CD4-positive, alpha-beta memory T cell (primary cell): Measurements from ENCODE around the gene CLDN22. TPM values are rescaled to one million over a fixed set of nuclear protein-coding genes. Genes with fewer than 3 reads are reported as not detected.

ENCODE experiments used
- CTCF ChIA-PET: fragments of 350-600 bp; sonication (Branson Sonifier 250); formaldehyde crosslinking; loops from one replicate; lab custom pipeline; 2021; ENCODE audit warnings: inconsistent platforms; ENCODE audit not compliant: partially characterized antibody; lab: Charles Lee
- POLR2A ChIA-PET: fragments of 350-600 bp; sonication (Branson Sonifier 250); formaldehyde crosslinking; loops from one replicate; lab custom pipeline; 2021; ENCODE audit not compliant: partially characterized antibody; lab: Charles Lee
- DNase-seq, 5 donors: peaks; one replicate each; pipeline versions ENCODE4 v3.0.0 to v3.0.0-alpha.2; 2020 to 2022; ENCODE audit warnings: mixed read lengths in 1 of 5
- H3K27ac ChIP-seq: one replicate; pipeline ENCODE4 v1.7.0; 2013; ENCODE audit warnings: low read depth, low read length
- H3K27me3 ChIP-seq: 2 replicates; pipeline ENCODE4 v1.7.0; 2013; ENCODE audit warnings: mild to moderate bottlenecking, low read length, moderate library complexity; ENCODE audit not compliant: insufficient read depth
- H3K36me3 ChIP-seq: 2 replicates; pipeline ENCODE4 v1.7.0; 2013; ENCODE audit warnings: mild to moderate bottlenecking, low read length, moderate library complexity; ENCODE audit not compliant: insufficient read depth
- H3K4me1 ChIP-seq: 2 replicates; pipeline ENCODE4 v1.7.0; 2013; ENCODE audit warnings: mild to moderate bottlenecking, low read length, moderate library complexity; ENCODE audit not compliant: insufficient read depth
- H3K4me3 ChIP-seq, 2 donors: one replicate each; pipeline ENCODE4 v1.7.0; 2013; ENCODE audit warnings: low read length in 2 of 2, mild to moderate bottlenecking in 1 of 2
- H3K9me3 ChIP-seq, 2 donors: one replicate each; pipeline ENCODE4 v1.7.0; 2013; ENCODE audit warnings: low read length in 2 of 2, control low read depth in 1 of 2; ENCODE audit not compliant: control insufficient read depth in 1 of 2
- H3K27ac Mint-ChIP-seq, 7 donors: one replicate each; pipeline ENCODE4 v1.8.0; 2020 to 2021; ENCODE audit warnings: mixed read lengths in 7 of 7, mild to moderate bottlenecking in 6 of 7, inconsistent platforms in 3 of 7, moderate library complexity in 3 of 7
- H3K27me3 Mint-ChIP-seq, 2 donors: one replicate each; pipeline ENCODE4 v1.8.0; 2020 to 2021; ENCODE audit warnings: mixed read lengths in 2 of 2
- H3K36me3 Mint-ChIP-seq, 2 donors: one replicate each; pipeline ENCODE4 v1.8.0; 2020 to 2021; ENCODE audit warnings: mixed read lengths in 2 of 2, inconsistent platforms in 1 of 2, mild to moderate bottlenecking in 1 of 2
- H3K4me1 Mint-ChIP-seq, 4 donors: one replicate each; pipeline ENCODE4 v1.8.0; 2020 to 2021; ENCODE audit warnings: mixed read lengths in 4 of 4, mild to moderate bottlenecking in 1 of 4
- H3K4me3 Mint-ChIP-seq, 8 donors: one replicate each; pipeline ENCODE4 v1.8.0; 2020 to 2021; ENCODE audit warnings: mixed read lengths in 8 of 8, mild to moderate bottlenecking in 7 of 8, moderate library complexity in 6 of 8, inconsistent platforms in 3 of 8
- H3K9me3 Mint-ChIP-seq, 8 donors: one replicate each; pipeline ENCODE4 v1.8.0; 2020 to 2021; ENCODE audit warnings: mixed read lengths in 8 of 8, mild to moderate bottlenecking in 5 of 8, inconsistent platforms in 3 of 8, moderate library complexity in 1 of 8
- intact Hi-C: fragments of 100-400 bp; cut with micrococcal nuclease; formaldehyde crosslinking; loops from one replicate; pipeline ENCODE4 v1.15.1; 2023
- polyA plus RNA-seq, 2 donors: library from polyadenylated mRNA; unstranded; fragments of 300-500 nt; fragmentation: Illumina TruSeq; gene quantifications; one replicate each; pipeline ENCODE4 v1.2.3, GENCODE V29; 2021
- total RNA-seq, 2 experiments: library from RNA; stranded (reverse); gene quantifications; one replicate each; pipeline ENCODE4 v1.2.3, GENCODE V29; 2021

The CLDN22 gene
- total and polyA plus RNA-seq, 4 experiments from 2014 or later = not detected

DNA sequence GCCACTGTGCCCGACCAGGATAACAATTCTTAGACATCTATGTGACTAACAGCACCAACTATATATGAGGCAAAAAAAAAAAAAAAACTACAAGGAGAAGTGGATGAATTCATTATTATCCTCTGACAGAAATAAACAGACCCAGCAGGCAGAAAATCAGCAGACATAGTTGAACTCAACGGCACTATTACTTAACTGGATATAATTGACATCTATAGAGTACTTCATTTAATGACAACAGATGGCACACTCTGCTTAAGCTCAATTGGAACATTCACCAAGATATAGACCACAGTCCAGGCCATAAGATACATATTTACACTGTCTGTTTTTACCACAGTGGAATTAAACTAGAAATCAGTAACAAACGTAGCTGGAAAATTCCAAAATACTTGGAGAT is 13.3 kb downstream of the CLDN22 start:
- no peaks in the 10 kb centered on the region for H3K27me3 ChIP-seq
- Mint-ChIP-seq H3K4me1 (no peaks in the 10 kb centered on the region), H3K9me3 (peaks cover 0 to 2% (median 0%) of the 10 kb centered on the region in 8 donors), H3K36me3 (no peaks in the 10 kb centered on the region), H3K27me3 (no peaks in the 10 kb centered on the region), H3K27ac (peak overlapping the region in 1 of 7 donors; percentile 62), H3K4me3 (no peak overlapping the region)
- H3K9me3 ChIP-seq = no peaks in the 10 kb centered on the region
- intact Hi-C loops = no loop called here
- H3K4me1 ChIP-seq = no peaks in the 10 kb centered on the region
- DNase-seq = no peak
- ChIA-PET POLR2A (no interaction called here), CTCF (interaction anchor here (1.3 kb wide), 1 partner anchor 45 kb away, joined by 3 read pairs; no protein-coding TSS in a partner anchor)
- H3K4me3 ChIP-seq = no peak overlapping the region
- H3K36me3 ChIP-seq = no peaks in the 10 kb centered on the region
- H3K27ac ChIP-seq = no peak overlapping the region

DNA sequence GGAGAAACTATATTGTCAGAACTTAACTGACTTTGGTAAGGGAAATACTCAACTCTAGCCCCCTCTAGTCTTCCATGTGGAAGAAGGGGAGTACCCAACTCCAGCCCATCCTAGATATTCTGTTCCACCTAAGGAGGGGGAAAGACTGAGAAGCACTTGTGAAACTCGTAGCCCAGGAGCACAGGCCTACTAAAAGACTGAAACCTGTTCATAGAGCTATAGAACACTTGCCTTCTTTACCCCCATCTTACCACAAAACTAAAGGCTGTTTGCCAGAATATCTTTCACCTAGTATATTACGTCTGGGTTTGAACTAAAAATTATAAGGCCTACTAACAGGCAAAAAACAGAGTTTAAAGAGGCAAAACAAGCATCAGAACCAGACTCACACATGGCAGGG is 15.5 kb downstream of the CLDN22 start:
- ChIA-PET POLR2A (no interaction called here), CTCF (no interaction called here)
- H3K4me1 ChIP-seq = no peaks in the 10 kb centered on the region
- intact Hi-C loops = no loop called here
- no peaks in the 10 kb centered on the region for H3K27me3 ChIP-seq
- Mint-ChIP-seq H3K9me3 (peaks cover 0 to 2% (median 0%) of the 10 kb centered on the region in 8 donors), H3K4me3 (no peak overlapping the region), H3K27me3 (no peaks in the 10 kb centered on the region), H3K36me3 (no peaks in the 10 kb centered on the region), H3K4me1 (peaks cover 0 to under 1% (median 0%) of the 10 kb centered on the region in 4 donors), H3K27ac (no peak overlapping the region)
- H3K36me3 ChIP-seq = no peaks in the 10 kb centered on the region
- DNase-seq = no peak
- no peak overlapping the region for H3K4me3 ChIP-seq
- H3K9me3 ChIP-seq = no peaks in the 10 kb centered on the region
- H3K27ac ChIP-seq = no peak overlapping the region

DNA sequence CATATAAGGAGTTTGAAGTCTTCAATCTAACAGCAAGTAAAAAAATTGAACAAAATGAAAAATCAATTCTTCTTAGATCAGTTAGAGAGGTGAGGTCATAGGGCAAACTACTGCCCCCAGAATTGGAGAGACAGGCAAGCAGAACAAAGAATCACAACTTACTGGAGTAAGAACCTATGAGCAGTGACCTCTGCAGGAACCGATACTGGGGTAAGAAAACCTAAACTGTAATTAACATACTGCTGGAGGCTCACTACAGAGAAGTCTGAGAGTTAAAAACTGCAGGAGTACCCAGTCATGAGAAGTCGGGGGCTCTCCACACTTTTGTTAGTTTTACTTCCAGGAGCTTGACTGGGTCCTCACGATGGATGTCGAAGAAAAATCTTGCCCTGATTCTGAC is 16.0 kb downstream of the CLDN22 start:
- H3K4me3 Mint-ChIP-seq = no peak overlapping the region
- POLR2A ChIA-PET = no interaction called here
- H3K9me3 Mint-ChIP-seq = peaks cover 0 to 2% (median 0%) of the 10 kb centered on the region in 8 donors
- DNase-seq = no peak
- H3K36me3 Mint-ChIP-seq = no peaks in the 10 kb centered on the region
- Histone ChIP-seq H3K4me1 (no peaks in the 10 kb centered on the region), H3K36me3 (no peaks in the 10 kb centered on the region), H3K27ac (no peak overlapping the region), H3K4me3 (no peak overlapping the region), H3K27me3 (no peaks in the 10 kb centered on the region), H3K9me3 (no peaks in the 10 kb centered on the region)
- intact Hi-C loops = no loop called here
- peaks cover 0 to 2% (median 0%) of the 10 kb centered on the region in 4 donors for H3K4me1 Mint-ChIP-seq
- no peak overlapping the region for H3K27ac Mint-ChIP-seq
- CTCF ChIA-PET = interaction anchor here (1.0 kb wide), 1 partner anchor 62 kb away, joined by 3 read pairs; no protein-coding TSS in a partner anchor
- no peaks in the 10 kb centered on the region for H3K27me3 Mint-ChIP-seq

DNA sequence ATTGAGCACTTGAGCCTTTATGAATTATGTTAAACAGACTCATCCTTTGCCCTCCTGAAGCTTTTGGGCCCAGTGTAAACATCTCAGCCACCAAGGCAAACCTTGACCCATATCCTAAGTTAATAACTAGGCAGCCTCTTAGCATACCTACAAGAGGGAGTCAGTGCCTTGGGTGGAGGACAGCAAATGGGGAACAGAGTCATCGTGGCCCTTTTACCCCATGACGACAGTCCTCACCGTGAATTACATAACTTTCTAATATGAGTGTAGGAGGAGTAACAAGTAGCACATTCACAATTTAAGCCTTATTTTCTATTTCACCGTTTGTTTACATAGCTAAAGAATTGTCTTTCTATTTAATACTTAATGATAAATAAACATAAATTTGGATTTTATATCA is 16.8 kb downstream of the CLDN22 start:
- peaks cover 0 to 2% (median 0%) of the 10 kb centered on the region in 4 donors for H3K4me1 Mint-ChIP-seq
- no peak overlapping the region for H3K4me3 ChIP-seq
- H3K9me3 Mint-ChIP-seq = peaks cover 0 to 2% (median 0%) of the 10 kb centered on the region in 8 donors
- no peak overlapping the region for H3K4me3 Mint-ChIP-seq
- no peak overlapping the region for H3K27ac Mint-ChIP-seq
- CTCF ChIA-PET = interaction anchor here (1.0 kb wide), 1 partner anchor 63 kb away, joined by 3 read pairs; no protein-coding TSS in a partner anchor
- H3K36me3 ChIP-seq = no peaks in the 10 kb centered on the region
- no peaks in the 10 kb centered on the region for H3K9me3 ChIP-seq
- no peaks in the 10 kb centered on the region for H3K36me3 Mint-ChIP-seq
- no peak for DNase-seq
- H3K27ac ChIP-seq = no peak overlapping the region
- intact Hi-C loops = no loop called here
- no peaks in the 10 kb centered on the region for H3K27me3 Mint-ChIP-seq
- no peaks in the 10 kb centered on the region for H3K4me1 ChIP-seq
- no peaks in the 10 kb centered on the region for H3K27me3 ChIP-seq
- POLR2A ChIA-PET = no interaction called here

DNA sequence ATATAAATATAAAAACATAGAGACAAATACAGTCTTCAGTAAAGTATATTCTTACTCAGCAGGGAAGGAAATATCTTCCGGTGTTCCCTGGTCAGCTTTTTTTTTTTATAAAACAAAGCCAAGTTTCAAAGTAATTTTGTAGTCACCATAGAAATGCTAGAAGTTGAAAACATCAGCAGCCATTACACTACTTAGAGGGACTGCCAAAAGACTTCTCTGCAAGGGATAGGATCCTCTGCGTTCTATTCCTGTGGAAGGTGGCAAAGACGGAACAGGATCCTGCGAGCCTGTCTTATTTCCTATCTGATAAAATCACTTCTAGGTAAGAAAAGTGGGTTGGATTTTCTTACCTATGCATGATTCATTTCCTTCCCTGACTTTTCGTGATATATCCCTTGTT is 19.4 kb downstream of the CLDN22 start:
- no peaks in the 10 kb centered on the region for H3K27me3 ChIP-seq
- intact Hi-C loops = no loop called here
- ChIA-PET POLR2A (no interaction called here), CTCF (no interaction called here)
- no peaks in the 10 kb centered on the region for H3K4me1 ChIP-seq
- Mint-ChIP-seq H3K4me1 (peaks cover 0 to 2% (median 0%) of the 10 kb centered on the region in 4 donors), H3K9me3 (peaks cover 0 to 2% (median 0%) of the 10 kb centered on the region in 8 donors), H3K4me3 (no peak overlapping the region), H3K36me3 (no peaks in the 10 kb centered on the region), H3K27ac (no peak overlapping the region), H3K27me3 (no peaks in the 10 kb centered on the region)
- DNase-seq = no peak
- H3K36me3 ChIP-seq = no peaks in the 10 kb centered on the region
- no peak overlapping the region for H3K4me3 ChIP-seq
- H3K27ac ChIP-seq = no peak overlapping the region
- H3K9me3 ChIP-seq = no peaks in the 10 kb centered on the region

DNA sequence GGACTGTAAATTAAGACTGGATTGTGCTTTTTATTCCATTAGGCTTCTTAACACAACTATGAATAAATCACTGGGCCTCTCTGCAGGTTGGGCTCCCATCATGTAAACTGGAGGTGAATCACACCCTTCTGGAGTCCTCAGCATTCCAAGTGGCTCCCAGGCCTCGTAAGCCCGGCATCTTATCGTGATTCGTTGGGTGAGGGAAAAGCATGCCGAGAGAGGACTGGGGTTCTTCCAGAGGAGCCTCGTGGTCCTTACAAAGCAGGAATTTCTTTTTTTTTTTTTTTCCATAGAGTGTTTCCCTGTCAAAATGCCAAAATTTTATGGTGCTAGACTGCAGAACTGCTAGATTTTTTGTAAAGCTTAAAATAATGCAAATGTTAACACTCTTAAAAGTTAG is 20.0 kb downstream of the CLDN22 start:
- Histone ChIP-seq H3K4me1 (no peaks in the 10 kb centered on the region), H3K4me3 (no peak overlapping the region), H3K36me3 (no peaks in the 10 kb centered on the region), H3K27ac (no peak overlapping the region), H3K27me3 (no peaks in the 10 kb centered on the region), H3K9me3 (no peaks in the 10 kb centered on the region)
- H3K9me3 Mint-ChIP-seq = peaks cover 0 to 2% (median 0%) of the 10 kb centered on the region in 8 donors
- no peaks in the 10 kb centered on the region for H3K27me3 Mint-ChIP-seq
- peaks cover 0 to 2% (median 0%) of the 10 kb centered on the region in 4 donors for H3K4me1 Mint-ChIP-seq
- ChIA-PET POLR2A (no interaction called here), CTCF (no interaction called here)
- DNase-seq = no peak
- no peak overlapping the region for H3K27ac Mint-ChIP-seq
- no peak overlapping the region for H3K4me3 Mint-ChIP-seq
- peaks cover 0 to 3% of the 10 kb centered on the region in 2 donors for H3K36me3 Mint-ChIP-seq
- intact Hi-C loops = no loop called here

DNA sequence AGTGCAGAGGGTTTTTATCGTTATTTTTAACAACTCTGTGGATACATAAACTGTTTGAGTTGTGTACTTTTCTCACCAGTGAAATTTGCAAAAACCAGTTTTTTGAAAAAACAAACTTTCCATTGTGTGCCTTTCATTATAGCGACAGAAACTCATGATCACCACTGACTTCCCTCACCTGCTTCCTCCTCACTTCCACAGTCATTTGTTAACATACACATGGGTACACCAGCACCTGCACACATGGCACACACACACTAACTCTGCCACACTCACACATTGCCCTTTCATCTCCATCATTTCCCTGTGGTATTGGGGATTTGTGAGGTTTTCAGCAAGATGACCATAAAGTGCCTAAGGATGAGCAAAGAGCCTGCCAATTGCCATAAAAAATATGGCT is 20.6 kb downstream of the CLDN22 start:
- H3K27me3 Mint-ChIP-seq = no peaks in the 10 kb centered on the region
- intact Hi-C loops = no loop called here
- H3K36me3 Mint-ChIP-seq = peaks cover 0 to 7% of the 10 kb centered on the region in 2 donors
- Histone ChIP-seq H3K4me3 (no peak overlapping the region), H3K4me1 (no peaks in the 10 kb centered on the region), H3K9me3 (no peaks in the 10 kb centered on the region), H3K36me3 (no peaks in the 10 kb centered on the region), H3K27me3 (no peaks in the 10 kb centered on the region), H3K27ac (no peak overlapping the region)
- DNase-seq = no peak
- ChIA-PET CTCF (no interaction called here), POLR2A (no interaction called here)
- H3K27ac Mint-ChIP-seq = peak overlapping the region in 1 of 7 donors; percentile 25
- no peaks in the 10 kb centered on the region for H3K9me3 Mint-ChIP-seq
- H3K4me1 Mint-ChIP-seq = peaks cover 0 to 2% (median 0%) of the 10 kb centered on the region in 4 donors
- no peak overlapping the region for H3K4me3 Mint-ChIP-seq
